Measurements from ENCODE around the gene IRF1.

The IRF1 gene

GRCh38 chr5:132500931-132501628, 10.5 kb upstream of the IRF1 start:
- Histone ChIP-seq H3K4me3 (ENCODE audit: low read length in 2 of 2) (peak overlapping the region; percentile 17 to 19), H3K9ac (ENCODE audit: low read depth in 1 of 2, low read length in 2 of 2) (peak overlapping the region; percentile 61 to 63), H3K27ac (ENCODE audit: low read depth in 2 of 2, low read length in 2 of 2) (peak overlapping the region; percentile 95 to 100), H3K36me3 (ENCODE audit: control insufficient read depth in 2 of 2, insufficient read depth in 2 of 2, low read length in 2 of 2) (no peaks in the 10 kb centered on the region), H3K4me1 (ENCODE audit: control insufficient read depth in 2 of 2, insufficient read depth in 2 of 2, low read length in 2 of 2) (peaks cover 76 to 84% of the 10 kb centered on the region in 2 donors), H3K27me3 (ENCODE audit: control insufficient read depth in 2 of 2, insufficient read depth in 2 of 2, low read length in 2 of 2) (no peaks in the 10 kb centered on the region), H3K9me3 (ENCODE audit: control insufficient read depth in 2 of 2, low read length in 2 of 2) (no peaks in the 10 kb centered on the region)

GRCh38 chr5:132500244-132500930, 9.8 kb upstream of the IRF1 start:
- peak overlapping the region; percentile 95 to 100 for H3K27ac ChIP-seq (ENCODE audit: low read depth in 2 of 2, low read length in 2 of 2)
- H3K4me1 ChIP-seq (ENCODE audit: control insufficient read depth in 2 of 2, insufficient read depth in 2 of 2, low read length in 2 of 2): peaks cover 73 to 80% of the 10 kb centered on the region in 2 donors
- H3K36me3 ChIP-seq (ENCODE audit: control insufficient read depth in 2 of 2, insufficient read depth in 2 of 2, low read length in 2 of 2): no peaks in the 10 kb centered on the region
- no peaks in the 10 kb centered on the region for H3K9me3 ChIP-seq (ENCODE audit: control insufficient read depth in 2 of 2, low read length in 2 of 2)
- H3K27me3 ChIP-seq (ENCODE audit: control insufficient read depth in 2 of 2, insufficient read depth in 2 of 2, low read length in 2 of 2): no peaks in the 10 kb centered on the region
- peak overlapping the region; percentile 61 to 63 for H3K9ac ChIP-seq (ENCODE audit: low read depth in 1 of 2, low read length in 2 of 2)
- H3K4me3 ChIP-seq (ENCODE audit: low read length in 2 of 2): peak overlapping the region; percentile 17 to 19

- Histone ChIP-seq H3K27ac (ENCODE audit: low read depth in 2 of 2, low read length in 2 of 2) (peak overlapping the region; percentile 95 to 100), H3K4me1 (ENCODE audit: control insufficient read depth in 2 of 2, insufficient read depth in 2 of 2, low read length in 2 of 2) (peaks cover 75 to 78% of the 10 kb centered on the region in 2 donors), H3K36me3 (ENCODE audit: control insufficient read depth in 2 of 2, insufficient read depth in 2 of 2, low read length in 2 of 2) (no peaks in the 10 kb centered on the region), H3K9me3 (ENCODE audit: control insufficient read depth in 2 of 2, low read length in 2 of 2) (no peaks in the 10 kb centered on the region), H3K27me3 (ENCODE audit: control insufficient read depth in 2 of 2, insufficient read depth in 2 of 2, low read length in 2 of 2) (no peaks in the 10 kb centered on the region), H3K9ac (ENCODE audit: low read depth in 1 of 2, low read length in 2 of 2) (peak overlapping the region in 1 of 2 donors; percentile 63), H3K4me3 (ENCODE audit: low read length in 2 of 2) (no peak overlapping the region)
Measured at GRCh38 chr5:132499440-132500243, 9.1 kb upstream of the IRF1 start.

- Histone ChIP-seq H3K4me3 (ENCODE audit: low read length in 2 of 2) (no peak overlapping the region), H3K27ac (ENCODE audit: low read depth in 2 of 2, low read length in 2 of 2) (peak overlapping the region; percentile 97 to 100), H3K27me3 (ENCODE audit: control insufficient read depth in 2 of 2, insufficient read depth in 2 of 2, low read length in 2 of 2) (no peaks in the 10 kb centered on the region), H3K4me1 (ENCODE audit: control insufficient read depth in 2 of 2, insufficient read depth in 2 of 2, low read length in 2 of 2) (peaks cover 69 to 77% of the 10 kb centered on the region in 2 donors), H3K9me3 (ENCODE audit: control insufficient read depth in 2 of 2, low read length in 2 of 2) (no peaks in the 10 kb centered on the region), H3K9ac (ENCODE audit: low read depth in 1 of 2, low read length in 2 of 2) (no peak overlapping the region), H3K36me3 (ENCODE audit: control insufficient read depth in 2 of 2, insufficient read depth in 2 of 2, low read length in 2 of 2) (no peaks in the 10 kb centered on the region)
Measured at GRCh38 chr5:132498686-132499271, 8.2 kb upstream of the IRF1 start.

- Histone ChIP-seq H3K4me1 (ENCODE audit: control insufficient read depth in 2 of 2, insufficient read depth in 2 of 2, low read length in 2 of 2) (peaks cover 63 to 73% of the 10 kb centered on the region in 2 donors), H3K27ac (ENCODE audit: low read depth in 2 of 2, low read length in 2 of 2) (peak overlapping the region; percentile 97 to 100), H3K4me3 (ENCODE audit: low read length in 2 of 2) (peak overlapping the region in 1 of 2 donors; percentile 88), H3K9ac (ENCODE audit: low read depth in 1 of 2, low read length in 2 of 2) (peak overlapping the region in 1 of 2 donors; percentile 88), H3K36me3 (ENCODE audit: control insufficient read depth in 2 of 2, insufficient read depth in 2 of 2, low read length in 2 of 2) (no peaks in the 10 kb centered on the region), H3K27me3 (ENCODE audit: control insufficient read depth in 2 of 2, insufficient read depth in 2 of 2, low read length in 2 of 2) (no peaks in the 10 kb centered on the region), H3K9me3 (ENCODE audit: control insufficient read depth in 2 of 2, low read length in 2 of 2) (no peaks in the 10 kb centered on the region)
Measured at GRCh38 chr5:132498152-132498551, 7.6 kb upstream of the IRF1 start.

GRCh38 chr5:132497488-132497997, 7.0 kb upstream of the IRF1 start:
- Histone ChIP-seq H3K9me3 (ENCODE audit: control insufficient read depth in 2 of 2, low read length in 2 of 2) (no peaks in the 10 kb centered on the region), H3K4me1 (ENCODE audit: control insufficient read depth in 2 of 2, insufficient read depth in 2 of 2, low read length in 2 of 2) (peaks cover 57 to 67% of the 10 kb centered on the region in 2 donors), H3K9ac (ENCODE audit: low read depth in 1 of 2, low read length in 2 of 2) (peak overlapping the region; percentile 88 to 90), H3K27ac (ENCODE audit: low read depth in 2 of 2, low read length in 2 of 2) (peak overlapping the region; percentile 97 to 100), H3K36me3 (ENCODE audit: control insufficient read depth in 2 of 2, insufficient read depth in 2 of 2, low read length in 2 of 2) (no peaks in the 10 kb centered on the region), H3K27me3 (ENCODE audit: control insufficient read depth in 2 of 2, insufficient read depth in 2 of 2, low read length in 2 of 2) (no peaks in the 10 kb centered on the region), H3K4me3 (ENCODE audit: low read length in 2 of 2) (peak overlapping the region; percentile 73 to 88)

GRCh38 chr5:132496631-132497487, 6.3 kb upstream of the IRF1 start:
- H3K4me1 ChIP-seq (ENCODE audit: control insufficient read depth in 2 of 2, insufficient read depth in 2 of 2, low read length in 2 of 2): peaks cover 56 to 65% of the 10 kb centered on the region in 2 donors
- H3K27ac ChIP-seq (ENCODE audit: low read depth in 2 of 2, low read length in 2 of 2): peak overlapping the region; percentile 97 to 100
- H3K27me3 ChIP-seq (ENCODE audit: control insufficient read depth in 2 of 2, insufficient read depth in 2 of 2, low read length in 2 of 2): no peaks in the 10 kb centered on the region
- no peaks in the 10 kb centered on the region for H3K9me3 ChIP-seq (ENCODE audit: control insufficient read depth in 2 of 2, low read length in 2 of 2)
- no peaks in the 10 kb centered on the region for H3K36me3 ChIP-seq (ENCODE audit: control insufficient read depth in 2 of 2, insufficient read depth in 2 of 2, low read length in 2 of 2)
- peak overlapping the region; percentile 73 to 88 for H3K4me3 ChIP-seq (ENCODE audit: low read length in 2 of 2)
- H3K9ac ChIP-seq (ENCODE audit: low read depth in 1 of 2, low read length in 2 of 2): peak overlapping the region; percentile 88 to 90

- H3K4me1 ChIP-seq (ENCODE audit: control insufficient read depth in 2 of 2, insufficient read depth in 2 of 2, low read length in 2 of 2): peaks cover 55 to 65% of the 10 kb centered on the region in 2 donors
- H3K27me3 ChIP-seq (ENCODE audit: control insufficient read depth in 2 of 2, insufficient read depth in 2 of 2, low read length in 2 of 2): no peaks in the 10 kb centered on the region
- no peaks in the 10 kb centered on the region for H3K36me3 ChIP-seq (ENCODE audit: control insufficient read depth in 2 of 2, insufficient read depth in 2 of 2, low read length in 2 of 2)
- H3K4me3 ChIP-seq (ENCODE audit: low read length in 2 of 2): peak overlapping the region; percentile 73 to 88
- H3K27ac ChIP-seq (ENCODE audit: low read depth in 2 of 2, low read length in 2 of 2): peak overlapping the region; percentile 97 to 100
- no peaks in the 10 kb centered on the region for H3K9me3 ChIP-seq (ENCODE audit: control insufficient read depth in 2 of 2, low read length in 2 of 2)
- H3K9ac ChIP-seq (ENCODE audit: low read depth in 1 of 2, low read length in 2 of 2): peak overlapping the region; percentile 88 to 90
Measured at GRCh38 chr5:132496191-132496630, 5.6 kb upstream of the IRF1 start.

- H3K4me1 ChIP-seq (ENCODE audit: control insufficient read depth in 2 of 2, insufficient read depth in 2 of 2, low read length in 2 of 2): peaks cover 53 to 63% of the 10 kb centered on the region in 2 donors
- H3K9me3 ChIP-seq (ENCODE audit: control insufficient read depth in 2 of 2, low read length in 2 of 2): no peaks in the 10 kb centered on the region
- H3K9ac ChIP-seq (ENCODE audit: low read depth in 1 of 2, low read length in 2 of 2): peak overlapping the region; percentile 88 to 92
- no peaks in the 10 kb centered on the region for H3K36me3 ChIP-seq (ENCODE audit: control insufficient read depth in 2 of 2, insufficient read depth in 2 of 2, low read length in 2 of 2)
- H3K27ac ChIP-seq (ENCODE audit: low read depth in 2 of 2, low read length in 2 of 2): peak overlapping the region; percentile 97 to 100
- peak overlapping the region; percentile 73 to 88 for H3K4me3 ChIP-seq (ENCODE audit: low read length in 2 of 2)
- no peaks in the 10 kb centered on the region for H3K27me3 ChIP-seq (ENCODE audit: control insufficient read depth in 2 of 2, insufficient read depth in 2 of 2, low read length in 2 of 2)
Measured at GRCh38 chr5:132495667-132496190, 5.2 kb upstream of the IRF1 start.

Data from mucosa of rectum (tissue), 2 donors.